ENCODE results near the gene CST9.
"Not testable (repeated sequence)": the region's sequence is repeated elsewhere in the genome, so short reads cannot be mapped to it uniquely, and the experiment has no call there.

The CST9 gene

DNA sequence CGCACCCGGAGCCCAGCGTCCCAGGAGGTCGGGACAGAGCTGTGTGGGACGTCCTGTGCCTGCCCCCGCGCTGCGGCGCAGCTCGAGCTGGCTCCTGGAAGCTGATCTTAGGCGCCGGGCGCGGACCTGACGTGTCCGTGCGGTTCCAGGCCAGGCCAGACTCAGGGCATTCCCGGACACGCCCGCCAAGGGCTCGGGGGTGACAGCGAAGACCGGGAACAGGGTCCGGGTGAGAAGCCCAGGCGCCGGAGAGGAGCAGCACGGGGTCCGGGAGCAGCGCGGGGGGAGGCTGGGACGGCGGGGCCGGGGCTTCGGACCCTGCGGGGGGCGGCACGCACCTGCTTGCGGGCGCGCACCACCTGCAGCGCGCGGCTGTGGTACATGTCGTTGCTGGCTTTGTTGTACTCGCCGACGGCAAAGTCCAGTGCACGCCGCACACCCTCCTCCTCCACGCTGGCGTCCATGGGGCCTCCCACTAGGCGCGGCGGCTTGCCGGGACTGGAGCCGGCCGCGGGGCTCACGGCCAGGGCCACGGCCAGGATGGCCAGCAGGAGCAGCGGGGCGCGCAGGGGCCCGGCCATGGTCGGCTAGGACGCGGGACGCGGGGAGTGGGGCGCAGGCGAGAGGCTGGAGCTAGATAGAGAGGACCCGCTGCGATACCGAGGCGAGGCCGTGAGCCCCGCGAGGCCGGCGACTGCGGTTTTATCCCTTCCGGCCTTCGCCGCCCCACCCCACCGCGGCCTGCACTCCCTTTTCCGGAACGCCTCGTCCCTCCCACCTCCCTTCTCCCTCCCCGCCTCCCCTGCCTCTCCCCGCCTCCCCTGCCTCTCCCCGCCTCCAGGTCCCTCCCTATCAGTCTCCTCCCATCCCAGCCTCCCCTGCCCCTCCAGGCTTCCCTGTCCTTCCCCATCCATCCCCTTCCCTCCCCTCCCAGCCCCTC, 31.8 kb upstream of the CST9 start, which contains the start of gene CST3:
Gene CST3, minus strand, starts transcription at position 674 of the 940 bp plus-strand sequence. Its CDS starts 93 bp downstream, at position 581.
- DNase-seq (ENCODE audit: low read depth in 2 of 3, low spot score in 1 of 3), result peak in 2 of 3 donors; percentile 5 to 13

DNA sequence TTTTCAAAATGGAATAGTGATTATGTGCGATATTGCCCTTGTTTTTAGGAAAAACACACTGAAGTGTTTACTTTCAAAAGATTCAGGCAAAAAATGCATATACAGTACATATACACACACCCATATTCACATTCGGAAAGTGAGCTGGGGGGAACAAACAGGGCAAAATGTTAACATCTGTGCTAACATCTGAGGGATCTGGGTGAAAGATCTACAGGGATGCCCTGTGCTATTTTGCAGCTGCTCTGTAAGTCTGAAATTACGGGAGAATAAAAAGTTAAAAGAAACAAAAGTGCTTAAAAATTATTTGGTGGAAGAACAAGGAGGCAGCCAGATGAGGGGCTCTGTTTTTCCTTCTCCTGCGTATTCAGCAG, 31.2 kb upstream of the CST9 start:
- DNase-seq (ENCODE audit: low read depth in 2 of 3, low spot score in 1 of 3), result no peak

DNA sequence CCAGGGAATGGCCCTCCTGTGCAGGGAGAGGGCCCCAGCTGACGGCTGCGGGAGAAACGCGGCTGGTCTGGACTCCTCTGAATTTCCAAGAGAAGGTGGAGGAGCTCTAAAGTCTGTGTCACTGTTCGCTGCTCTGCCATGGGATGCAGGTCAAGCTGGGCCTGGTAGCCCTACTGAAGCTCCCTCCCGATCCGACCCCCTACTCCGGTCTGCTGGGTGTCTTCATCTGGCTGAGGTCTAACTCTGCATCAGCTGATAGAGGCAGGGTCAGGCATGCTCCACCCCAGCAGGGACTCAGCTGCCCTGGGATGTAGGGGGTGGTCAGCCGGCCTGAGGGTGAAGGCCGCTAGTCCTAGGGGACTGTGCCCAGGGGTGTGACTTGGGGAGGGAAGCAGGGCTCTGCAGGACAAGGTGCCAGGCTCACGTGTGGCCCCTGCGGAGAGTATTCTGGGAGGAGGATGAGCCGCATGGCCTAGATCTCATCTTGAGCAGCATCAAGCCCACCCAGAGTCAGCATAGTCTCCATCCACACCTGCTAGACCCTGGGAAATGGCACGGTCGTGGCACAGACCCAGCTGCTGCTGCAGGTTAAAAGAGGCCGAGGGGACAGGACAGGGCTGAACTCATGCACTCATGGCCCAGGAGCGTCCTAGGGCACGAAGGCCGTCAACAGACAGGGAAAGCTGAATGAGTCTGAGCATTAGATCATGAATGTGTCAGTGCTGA, 30.6 kb upstream of the CST9 start:
- no peak for DNase-seq (ENCODE audit: low read depth in 2 of 3, low spot score in 1 of 3)

DNA sequence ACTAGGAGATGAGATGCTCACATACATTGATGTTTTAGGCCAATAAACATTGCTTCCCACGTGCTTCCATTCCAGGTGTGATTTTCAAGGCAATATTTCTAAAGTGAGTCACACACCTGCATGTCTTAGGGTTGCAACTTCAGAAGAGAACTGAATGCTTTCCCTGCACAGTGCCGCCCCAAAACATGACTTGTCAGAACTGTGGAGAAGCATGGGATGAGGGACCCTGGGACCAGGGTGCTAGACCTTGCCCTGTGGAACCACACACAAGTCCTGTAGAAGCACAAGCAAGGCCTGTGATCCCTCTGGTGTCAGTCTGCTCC, 30.0 kb upstream of the CST9 start:
- DNase-seq (ENCODE audit: low read depth in 2 of 3, low spot score in 1 of 3), result not testable (repeated sequence)

DNA sequence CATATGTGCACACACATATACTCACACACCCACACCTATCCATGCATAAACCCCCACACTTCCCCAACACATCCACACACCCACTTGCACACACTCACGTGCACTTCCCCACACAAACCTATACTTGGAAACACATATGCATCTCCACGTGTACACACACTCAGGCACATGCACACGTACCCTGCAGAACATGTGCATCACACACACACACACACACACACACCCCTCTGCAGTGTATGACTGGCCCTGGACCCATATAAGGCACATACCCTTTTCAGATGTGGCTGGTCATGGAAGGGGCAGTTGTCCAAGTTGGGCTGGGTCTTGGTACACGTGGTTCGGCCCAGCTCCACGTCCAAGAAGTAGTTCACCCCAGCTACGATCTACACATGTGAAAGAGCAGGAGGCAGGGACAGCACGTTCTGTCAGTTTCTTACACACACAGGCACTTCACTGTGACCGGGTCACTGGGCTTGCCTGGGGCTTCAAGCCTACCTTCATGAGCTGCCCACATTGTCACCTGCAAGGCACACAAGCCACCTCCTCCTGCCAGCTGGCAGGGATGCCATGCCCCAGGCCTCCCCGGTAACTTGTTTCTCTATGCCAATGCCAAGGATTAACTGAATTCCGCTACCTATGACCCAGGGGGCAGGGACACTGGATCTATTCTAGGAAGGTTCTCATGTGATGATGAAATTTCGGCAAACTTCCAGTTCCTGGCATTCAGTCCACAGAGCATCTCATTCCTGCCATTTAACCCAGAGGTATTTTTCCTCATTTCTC, 29.5 kb upstream of the CST9 start:
- no peak for DNase-seq (ENCODE audit: low read depth in 2 of 3, low spot score in 1 of 3)

DNA sequence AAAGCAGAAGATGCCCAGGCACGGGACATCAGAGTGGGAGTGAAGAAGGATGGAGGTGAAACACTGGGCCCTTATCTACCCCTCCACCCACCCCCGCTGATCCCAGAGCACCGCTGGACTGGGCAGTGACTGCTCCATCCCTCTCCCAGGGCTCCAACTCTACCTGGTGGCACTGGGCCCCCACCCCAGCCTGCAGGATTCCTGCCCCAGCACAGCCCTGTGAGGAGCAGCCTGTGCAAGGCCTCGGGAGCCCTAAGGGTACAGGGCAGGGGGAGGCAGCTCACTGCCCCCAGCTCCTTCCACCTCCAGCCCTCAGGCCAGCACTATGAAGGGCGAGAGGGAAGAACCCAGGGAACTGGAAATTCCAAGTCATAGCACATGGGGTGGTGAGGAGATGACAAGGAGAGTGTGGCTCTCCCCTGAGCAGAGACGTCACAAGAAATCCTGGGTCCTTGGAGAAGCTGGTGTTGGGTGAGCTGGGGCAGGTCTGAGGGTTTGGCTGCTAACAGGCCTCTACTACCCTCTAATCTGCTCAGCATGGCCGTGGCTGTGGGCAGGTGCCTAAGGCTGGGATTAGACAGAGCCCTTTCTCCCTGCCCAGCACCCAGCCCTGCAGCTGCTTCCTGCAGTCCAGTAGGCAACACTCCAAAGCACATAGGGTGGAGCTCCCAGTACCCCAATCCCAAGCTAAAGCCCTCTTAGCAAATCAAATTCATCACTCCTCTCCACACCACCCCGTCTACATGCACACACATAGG, 28.5 kb upstream of the CST9 start:
- DNase-seq (ENCODE audit: low read depth in 2 of 3, low spot score in 1 of 3), result no peak

DNA sequence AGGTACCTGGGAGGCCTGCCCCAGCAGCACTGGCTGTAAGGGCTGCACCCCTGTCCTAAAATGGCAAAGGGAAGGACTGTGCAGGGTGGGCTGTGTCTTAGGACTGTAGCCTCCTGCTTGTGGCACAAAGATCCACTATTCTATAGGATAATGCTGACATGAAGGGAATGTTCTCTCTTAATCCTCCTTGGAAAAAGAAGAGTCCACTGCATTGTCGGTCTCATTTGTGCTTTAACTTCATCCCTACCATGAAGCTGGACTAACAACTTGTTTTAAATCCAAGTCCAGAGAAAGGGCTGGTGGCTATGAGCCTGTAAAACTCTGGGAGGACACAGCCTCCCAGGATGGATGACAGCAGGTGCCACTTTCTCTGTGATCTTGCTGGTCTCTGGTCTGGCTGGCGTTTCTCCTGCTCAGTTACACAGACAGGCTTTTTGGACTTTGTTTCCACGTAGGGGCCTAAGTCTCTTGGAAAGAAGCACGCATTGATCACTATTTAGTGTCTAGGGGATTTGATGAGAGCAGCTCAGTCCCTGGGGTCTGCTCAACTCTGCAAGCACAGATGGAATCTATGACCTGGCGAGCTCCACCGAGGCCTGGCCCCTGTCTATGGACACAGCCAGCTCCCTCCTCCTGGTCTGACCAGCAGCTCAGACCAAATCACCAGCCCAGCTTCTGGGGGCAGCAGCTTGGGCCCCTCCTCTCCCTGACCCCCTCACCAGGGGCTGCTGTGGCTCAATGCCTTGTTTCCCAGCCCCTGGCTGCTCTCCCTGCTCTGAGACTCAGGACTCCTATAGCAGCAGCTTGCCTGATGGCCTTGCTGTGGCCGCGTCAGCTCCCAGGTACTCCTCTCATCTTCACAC, 27.2 kb upstream of the CST9 start:
- no peak for DNase-seq (ENCODE audit: low read depth in 2 of 3, low spot score in 1 of 3)

DNA sequence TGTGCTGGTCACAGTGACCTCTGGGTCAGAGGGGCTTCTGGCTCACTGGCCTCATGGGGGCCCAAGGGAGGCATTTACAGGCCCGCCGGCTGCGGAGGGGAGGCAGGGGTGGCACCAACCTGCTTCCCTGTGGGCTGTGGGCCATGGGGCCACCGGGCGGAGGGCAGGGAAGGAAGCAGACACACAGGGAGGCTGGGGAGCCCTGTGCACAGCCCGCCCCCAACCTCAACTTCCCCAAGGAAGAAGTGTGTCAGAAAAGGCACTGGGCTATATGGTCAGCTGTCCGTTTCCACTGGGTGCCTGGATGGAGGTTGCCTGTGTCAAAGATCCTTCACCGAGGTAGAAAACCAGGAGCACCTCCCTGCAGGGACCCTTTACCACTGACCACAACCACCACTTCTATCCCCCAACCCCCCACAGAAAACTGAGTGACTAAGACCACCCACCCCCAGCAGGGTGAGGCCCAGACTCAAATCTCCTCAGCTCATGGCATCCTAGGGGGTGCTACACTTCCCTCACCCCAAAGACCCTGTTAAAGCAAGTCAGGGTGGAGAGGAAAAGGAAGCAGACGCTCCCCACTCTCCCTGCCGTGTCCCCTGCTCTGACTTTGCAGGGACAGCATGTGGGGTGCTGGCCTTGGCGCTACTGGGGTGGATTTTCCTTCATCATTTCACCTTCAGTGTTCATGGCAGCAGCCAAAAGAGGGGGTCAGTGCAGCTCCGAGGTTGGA, 26.4 kb upstream of the CST9 start:
- no peak for DNase-seq (ENCODE audit: low read depth in 2 of 3, low spot score in 1 of 3)

DNA sequence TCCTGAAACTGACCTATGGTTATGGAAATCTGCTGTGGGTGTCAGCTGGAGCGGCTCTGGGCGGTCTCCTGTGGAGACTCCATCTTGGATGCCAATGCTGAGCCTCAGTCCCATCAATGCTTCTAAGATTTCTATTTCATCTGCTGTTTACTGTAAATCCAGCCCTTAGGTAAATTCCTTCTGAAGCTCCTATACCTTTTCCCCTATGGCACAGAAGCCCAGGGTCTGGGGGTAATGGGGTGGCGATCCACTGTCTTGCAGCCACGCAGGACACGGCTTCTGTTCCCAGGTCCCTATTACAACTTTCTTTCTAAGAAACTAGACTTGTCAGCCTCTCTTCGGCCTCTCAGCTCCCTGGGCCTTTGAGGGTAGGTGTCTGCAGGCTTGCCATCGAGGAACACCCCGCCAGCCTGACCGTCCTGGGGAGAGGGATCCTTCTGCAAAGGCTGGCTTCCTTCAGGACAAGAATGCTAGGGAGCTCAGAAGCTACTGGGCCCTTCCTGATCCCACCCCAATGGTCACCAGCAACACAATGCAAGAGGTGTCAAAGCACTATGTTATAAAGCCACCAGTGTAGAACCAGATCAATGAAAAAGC, 25.6 kb upstream of the CST9 start:
- no peak for DNase-seq (ENCODE audit: low read depth in 2 of 3, low spot score in 1 of 3)

DNA sequence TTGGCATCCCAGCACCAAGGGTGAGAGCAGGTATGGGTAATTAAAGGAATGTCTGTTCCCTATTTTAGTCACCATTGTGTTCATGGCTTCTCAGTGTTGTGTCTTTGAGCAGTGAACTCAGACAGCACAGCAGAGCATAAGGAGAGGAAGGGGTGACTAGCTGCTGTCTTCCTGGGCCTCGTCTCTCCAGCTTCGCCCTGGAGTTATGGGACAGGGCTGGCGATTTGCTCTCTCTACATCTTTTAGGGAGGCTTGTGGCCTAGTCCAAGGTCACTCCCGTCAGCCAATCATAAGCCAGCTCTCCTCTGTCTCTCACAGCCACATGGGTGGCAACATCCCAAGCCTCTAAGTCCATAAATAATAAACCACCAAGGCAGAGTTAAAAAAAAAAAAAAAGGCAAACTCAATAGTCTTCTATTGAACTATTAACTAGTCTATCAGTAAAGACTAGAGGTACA, 24.7 kb upstream of the CST9 start:
- DNase-seq (ENCODE audit: low read depth in 2 of 3, low spot score in 1 of 3), result no peak

DNA sequence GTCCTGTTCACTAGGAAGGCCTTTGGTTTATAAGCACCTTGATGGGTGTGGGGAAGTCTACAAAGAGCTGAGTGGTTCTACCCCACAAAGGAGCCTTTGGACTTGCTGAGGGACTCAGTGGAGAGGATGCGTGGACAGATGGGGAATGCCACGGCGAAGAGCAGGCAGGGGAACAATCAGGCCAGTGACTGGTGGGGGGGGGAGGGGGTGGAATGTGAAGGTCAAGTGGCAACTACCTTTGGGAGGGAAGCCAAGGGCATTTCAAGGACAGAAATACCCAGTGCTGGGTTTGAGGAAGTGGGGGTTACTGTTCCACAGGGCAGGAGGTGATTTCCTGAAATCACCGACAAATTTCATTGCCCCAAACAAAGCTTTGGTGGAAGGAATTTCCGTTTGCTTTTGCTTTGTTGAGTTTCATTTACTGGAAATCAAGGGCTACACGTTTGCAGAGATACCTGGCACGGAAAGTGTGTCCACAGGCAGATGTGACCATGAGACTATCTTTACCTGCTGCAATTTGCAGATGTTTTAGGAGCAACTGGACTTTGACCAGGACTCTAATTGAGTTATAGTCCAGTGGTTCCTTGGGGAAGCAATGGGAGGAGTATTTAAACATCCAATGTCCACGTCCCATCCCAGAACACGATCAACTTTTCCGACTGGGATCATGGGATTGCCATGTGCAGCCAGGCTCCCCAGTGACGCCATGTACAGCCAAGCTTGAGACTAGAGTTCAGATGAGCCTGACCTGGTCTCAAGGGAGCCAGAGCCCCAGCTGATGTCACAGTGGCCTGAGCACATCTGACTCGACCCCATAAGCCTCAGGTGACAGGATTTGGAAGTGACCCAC, 24.1 kb upstream of the CST9 start:
- DNase-seq (ENCODE audit: low read depth in 2 of 3, low spot score in 1 of 3), result no peak

DNA sequence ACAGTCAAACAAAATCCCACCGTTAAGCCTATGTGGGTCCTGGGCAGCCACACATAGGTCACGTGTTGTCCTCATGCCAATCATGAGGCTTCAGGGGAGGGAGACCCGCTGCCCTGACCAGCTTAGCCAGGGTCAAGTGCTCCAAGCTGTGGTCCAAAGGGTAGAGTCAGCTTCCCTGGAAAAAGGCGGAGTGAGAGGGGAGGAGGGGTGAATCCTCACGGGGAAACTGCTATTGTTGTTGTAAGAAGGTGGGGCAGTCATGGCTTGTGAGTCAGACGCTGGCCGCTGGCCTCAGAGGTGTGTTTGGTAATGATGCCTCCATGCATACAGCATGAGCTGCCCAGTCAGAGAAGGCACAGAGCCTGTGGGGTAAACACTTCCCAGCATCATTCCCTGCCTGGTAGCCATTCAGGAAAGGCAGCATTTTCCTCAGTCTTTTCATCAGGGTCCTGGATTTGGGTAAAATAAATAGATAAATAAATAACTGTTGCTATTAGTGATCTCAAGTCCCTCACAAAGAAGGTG, 23.4 kb upstream of the CST9 start:
- no peak for DNase-seq (ENCODE audit: low read depth in 2 of 3, low spot score in 1 of 3)

DNA sequence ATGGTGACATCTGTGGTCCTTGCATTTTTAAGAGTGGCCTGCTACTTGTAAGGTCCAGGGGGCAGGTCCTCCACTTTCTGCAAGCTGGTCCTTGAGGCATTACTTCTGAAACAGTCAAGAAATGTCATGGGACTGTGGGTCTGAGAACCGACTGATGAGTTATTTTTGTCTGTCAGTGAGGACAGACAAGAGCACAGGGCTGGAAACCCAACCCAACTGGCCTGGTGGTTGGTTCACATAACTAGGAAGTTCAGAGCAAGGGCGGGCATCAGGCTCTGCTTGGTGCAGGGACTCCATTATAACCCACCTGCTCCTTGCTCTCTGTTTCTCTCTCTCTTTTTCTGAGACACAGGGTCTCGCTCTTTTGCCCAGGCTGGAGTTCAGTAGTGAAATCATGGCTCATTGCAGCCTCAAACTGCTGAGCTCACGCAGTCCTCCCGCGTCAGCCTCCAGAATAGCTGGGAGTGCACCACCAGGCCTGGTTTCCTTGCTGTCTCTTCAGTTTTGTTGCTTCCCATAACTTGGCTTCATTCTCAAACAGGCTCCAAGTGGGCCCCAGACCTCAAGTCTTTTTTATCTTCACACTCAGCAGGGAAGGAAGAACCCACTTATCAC, 22.8 kb upstream of the CST9 start:
- no peak for DNase-seq (ENCODE audit: low read depth in 2 of 3, low spot score in 1 of 3)

DNA sequence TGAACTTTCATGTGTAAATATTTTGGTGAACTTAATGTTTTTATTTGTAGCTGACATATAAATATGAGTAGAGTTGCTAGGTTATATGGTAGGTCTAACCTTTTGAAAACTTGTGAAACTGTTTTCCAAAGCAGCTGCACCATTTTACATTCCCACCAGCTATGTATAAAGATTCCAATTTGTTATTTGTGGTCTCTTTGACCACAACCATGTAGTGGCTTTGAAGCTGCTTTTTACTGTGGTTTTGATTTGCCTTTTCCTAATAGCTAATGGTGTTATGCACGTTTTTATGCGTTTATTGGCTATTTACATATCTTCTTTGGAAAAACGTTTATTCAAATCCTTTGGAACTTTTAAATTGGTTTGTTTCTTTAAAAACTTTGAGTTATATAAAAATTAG, 21.8 kb upstream of the CST9 start:
- DNase-seq (ENCODE audit: low read depth in 2 of 3, low spot score in 1 of 3), result no peak

DNA sequence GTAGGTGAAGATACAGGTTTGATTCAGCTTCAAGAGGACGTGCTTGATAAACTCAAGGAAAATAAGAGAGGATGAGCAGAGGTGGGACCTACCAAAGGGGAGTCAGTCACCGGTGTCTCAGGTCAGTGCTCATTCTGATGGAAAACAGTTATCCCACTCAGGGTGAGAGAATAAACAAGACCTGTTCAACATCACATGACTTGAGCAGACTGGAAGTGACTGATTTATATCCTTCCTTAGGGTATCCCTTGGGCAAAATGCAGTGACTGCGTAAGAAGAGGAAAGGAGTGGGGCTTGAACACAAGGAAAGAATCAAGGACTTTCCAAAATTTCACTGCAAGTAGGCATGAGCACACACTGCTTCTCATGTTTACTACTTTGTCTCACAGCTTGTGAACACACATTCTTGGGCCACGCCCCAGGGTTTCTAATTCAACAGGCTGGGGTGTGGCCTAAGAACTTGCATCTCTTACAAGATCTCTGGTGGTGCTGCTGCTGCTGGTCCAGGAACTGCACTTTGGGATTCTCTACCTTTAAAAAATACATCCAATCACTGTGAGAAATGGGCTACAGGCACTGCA, 20.4 kb upstream of the CST9 start:
- DNase-seq (ENCODE audit: low read depth in 2 of 3, low spot score in 1 of 3), result no peak

DNA sequence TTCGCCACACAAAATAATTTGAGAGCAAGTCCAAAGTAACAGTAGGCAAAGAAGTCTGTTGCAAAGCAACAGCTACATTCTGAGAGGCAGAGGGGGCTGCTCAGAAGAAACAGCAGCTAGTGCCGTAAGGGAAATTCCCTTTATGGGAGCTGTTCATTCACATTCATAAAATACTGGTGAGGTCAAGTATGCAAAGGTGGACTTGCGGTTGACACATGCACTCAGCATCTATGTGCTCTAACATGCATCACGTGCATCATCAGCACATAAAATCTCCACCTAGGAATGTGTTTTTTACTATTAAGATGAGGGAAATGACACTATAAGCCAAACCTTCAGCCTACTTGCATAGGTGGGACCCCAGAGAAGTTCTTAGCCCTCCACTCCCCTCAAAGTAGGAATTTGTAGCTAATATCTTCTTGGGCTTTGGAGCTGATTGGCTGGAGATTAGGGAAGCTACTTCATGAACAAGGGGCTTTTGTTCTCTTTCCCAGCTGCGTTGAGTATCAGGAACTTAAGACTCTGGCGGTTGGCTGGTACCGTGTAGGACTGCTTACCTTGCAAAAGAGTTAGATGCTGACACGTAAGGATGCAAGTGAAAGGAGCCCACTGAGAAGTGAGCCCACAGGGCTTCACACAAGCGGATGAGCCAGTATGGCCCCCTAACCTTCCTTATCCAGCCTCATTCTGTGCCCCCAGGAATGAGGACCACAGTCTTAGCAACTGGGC, 19.7 kb upstream of the CST9 start:
- no peak for DNase-seq (ENCODE audit: low read depth in 2 of 3, low spot score in 1 of 3)

All from stimulated activated CD4-positive, alpha-beta T cell treated with anti-CD3 and anti-CD28 coated beads, Interleukin-12 subunit alpha, Interleukin-12 subunit beta, amount 100 ng/mL, for 48 hours (primary cell).